ENCODE data around the gene MYMK.

- TF ChIP-seq CTCF (IDR thresholded peaks at IDR 0.05) = no peak
- TF ChIP-seq EP300 (IDR thresholded peaks at IDR 0.05) = no peak
Measured at GRCh38 chr9:133528001-133528875, 3.5 kb upstream of the MYMK start.

All from stomach (tissue), 4 donors.